AG10803 (cell line): ENCODE results near the gene ANGPT4.

Experiments
- DNase-seq: peaks from one replicate; pipeline ENCODE4 v3.0.0; 2010; ENCODE audit warnings: low read depth
- H3K4me3 ChIP-seq: 2 replicates; pipeline ENCODE4 v1.5.1; 2011; ENCODE audit warnings: mild to moderate bottlenecking, low read length, control low read depth
- CTCF ChIP-seq: conservative IDR thresholded peaks from 2 replicates; pipeline ENCODE4 v1.5.1; 2011; ENCODE audit warnings: mild to moderate bottlenecking, low read length, control low read depth, inconsistent platforms

Gene ANGPT4

GRCh38 chr20:914727-915498 is 1.2 kb downstream of the ANGPT4 start:
- no peak for TF ChIP-seq CTCF
- peak; percentile 21 for DNase-seq
- no peak overlapping the region for H3K4me3 ChIP-seq

GRCh38 chr20:913306-913849 is 2.8 kb downstream of the ANGPT4 start:
- no peak overlapping the region for H3K4me3 ChIP-seq
- TF ChIP-seq CTCF, result no peak
- DNase-seq, result no peak

GRCh38 chr20:911882-912600 is 4.1 kb downstream of the ANGPT4 start:
- no peak for DNase-seq
- no peak for TF ChIP-seq CTCF
- no peak overlapping the region for H3K4me3 ChIP-seq

GRCh38 chr20:910870-911770 is 5.0 kb downstream of the ANGPT4 start:
- DNase-seq, result peak; percentile 61

GRCh38 chr20:910132-910869 is 5.8 kb downstream of the ANGPT4 start:
- TF ChIP-seq CTCF, result no peak
- no peak overlapping the region for H3K4me3 ChIP-seq
- DNase-seq, result peak; percentile 47

More at GRCh38 chr20:910870-911770, 5.0 kb downstream of the ANGPT4 start:
- no peak for TF ChIP-seq CTCF
- H3K4me3 ChIP-seq, result no peak overlapping the region

- no peak for DNase-seq
- H3K4me3 ChIP-seq, result no peak overlapping the region
- TF ChIP-seq CTCF, result no peak
Measured at GRCh38 chr20:909641-910040, 6.5 kb downstream of the ANGPT4 start.
